ENCODE data around the gene SULT2B1.

Gene SULT2B1

DNA sequence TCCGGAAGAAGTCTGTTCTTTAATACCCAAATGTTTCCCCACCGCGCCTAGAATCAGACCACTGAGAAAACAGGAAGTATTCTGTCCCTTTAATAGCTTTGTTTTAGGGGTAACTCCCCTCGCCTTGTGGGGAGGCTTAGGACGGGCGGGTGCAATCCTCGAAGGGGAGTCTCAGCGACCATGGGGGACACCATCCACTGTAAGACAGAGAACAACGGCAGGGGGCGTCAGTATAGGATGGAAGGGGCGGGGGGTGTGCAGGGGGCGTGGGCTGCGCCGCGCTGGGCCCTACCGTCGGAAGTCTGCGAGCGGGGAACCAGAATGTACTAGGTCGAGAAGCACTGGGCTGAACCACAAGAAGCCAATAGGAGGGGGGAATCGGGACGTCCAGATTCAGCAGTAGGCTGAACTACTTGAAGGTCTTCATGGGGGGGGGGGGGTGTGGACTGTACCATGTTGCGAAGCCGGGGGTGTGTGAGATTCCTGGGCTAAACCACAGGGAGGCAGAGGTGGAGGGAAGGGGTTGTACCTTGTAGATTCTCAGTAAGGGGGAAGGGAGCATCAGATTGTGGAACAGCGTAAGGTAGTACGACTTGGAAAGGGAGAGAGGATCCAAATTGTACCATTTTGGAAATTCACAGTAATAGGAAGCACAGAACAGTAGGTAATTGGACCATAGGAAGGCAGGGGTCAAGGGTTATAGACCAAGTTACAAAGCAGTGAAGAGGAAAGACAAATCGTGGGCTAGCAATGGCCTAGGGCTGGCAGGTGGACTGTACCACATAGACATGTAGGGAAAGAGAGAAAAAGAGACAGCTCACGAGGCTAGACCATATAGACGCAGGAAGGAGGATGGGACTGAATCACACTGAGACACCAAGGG is 86.2 kb downstream of the SULT2B1 start:
- H3K4me3 ChIP-seq (ENCODE audit: low read depth, low read length), result peak overlapping the region; percentile 45
- H3K27me3 ChIP-seq (replicated peaks), result no peaks in the 10 kb centered on the region
- peak overlapping the region; percentile 26 for H3K27ac ChIP-seq
- peak; percentile 83 for DNase-seq
- TF ChIP-seq, protein P1, sequence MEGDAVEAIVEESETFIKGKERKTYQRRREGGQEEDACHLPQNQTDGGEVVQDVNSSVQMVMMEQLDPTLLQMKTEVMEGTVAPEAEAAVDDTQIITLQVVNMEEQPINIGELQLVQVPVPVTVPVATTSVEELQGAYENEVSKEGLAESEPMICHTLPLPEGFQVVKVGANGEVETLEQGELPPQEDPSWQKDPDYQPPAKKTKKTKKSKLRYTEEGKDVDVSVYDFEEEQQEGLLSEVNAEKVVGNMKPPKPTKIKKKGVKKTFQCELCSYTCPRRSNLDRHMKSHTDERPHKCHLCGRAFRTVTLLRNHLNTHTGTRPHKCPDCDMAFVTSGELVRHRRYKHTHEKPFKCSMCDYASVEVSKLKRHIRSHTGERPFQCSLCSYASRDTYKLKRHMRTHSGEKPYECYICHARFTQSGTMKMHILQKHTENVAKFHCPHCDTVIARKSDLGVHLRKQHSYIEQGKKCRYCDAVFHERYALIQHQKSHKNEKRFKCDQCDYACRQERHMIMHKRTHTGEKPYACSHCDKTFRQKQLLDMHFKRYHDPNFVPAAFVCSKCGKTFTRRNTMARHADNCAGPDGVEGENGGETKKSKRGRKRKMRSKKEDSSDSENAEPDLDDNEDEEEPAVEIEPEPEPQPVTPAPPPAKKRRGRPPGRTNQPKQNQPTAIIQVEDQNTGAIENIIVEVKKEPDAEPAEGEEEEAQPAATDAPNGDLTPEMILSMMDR (IDR thresholded peaks at IDR 0.05; ENCODE audit: low read depth, low read length, missing control alignments), result peak; percentile 17
- in situ Hi-C loops (cut with HindIII; ENCODE audit: low pct_ligation_motif_present, low sequenced_read_pairs), result no loop called here
- no peaks in the 10 kb centered on the region for H3K36me3 ChIP-seq (replicated peaks)

DNA sequence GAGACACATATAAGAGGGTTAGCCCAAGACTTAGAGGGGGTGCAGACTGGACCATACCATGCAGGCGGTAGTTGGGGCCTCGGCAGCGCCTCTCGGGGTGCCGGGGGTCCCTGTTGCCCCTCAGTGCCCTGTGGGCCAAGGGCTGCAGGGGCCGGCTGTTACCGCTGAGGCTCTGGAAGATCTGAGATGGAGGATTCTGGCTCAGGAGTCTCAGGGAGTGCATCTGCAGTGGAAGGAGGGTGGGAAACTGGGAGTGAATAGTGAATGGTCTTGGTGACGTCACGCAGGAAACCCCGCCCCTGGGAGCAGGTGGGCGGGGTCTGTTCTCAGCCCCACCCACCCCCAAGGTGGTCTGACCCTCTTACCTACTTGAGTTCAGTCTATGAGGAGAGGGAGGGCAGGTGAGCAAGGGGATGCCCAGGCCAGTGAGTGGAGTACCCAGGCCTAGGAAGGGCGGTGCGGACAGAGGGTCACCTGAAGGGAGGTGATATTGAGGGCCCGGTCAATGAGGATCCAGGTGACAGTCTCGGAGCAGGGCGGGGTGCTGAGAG is 86.9 kb downstream of the SULT2B1 start:
- H3K27me3 ChIP-seq (replicated peaks), result no peaks in the 10 kb centered on the region
- no peak for DNase-seq
- H3K27ac ChIP-seq, result no peak overlapping the region
- H3K4me3 ChIP-seq (ENCODE audit: low read depth, low read length), result no peak overlapping the region
- in situ Hi-C loops (cut with HindIII; ENCODE audit: low pct_ligation_motif_present, low sequenced_read_pairs), result no loop called here
- H3K36me3 ChIP-seq (replicated peaks), result no peaks in the 10 kb centered on the region
- TF ChIP-seq, protein P1 (IDR thresholded peaks at IDR 0.05; ENCODE audit: low read depth, low read length, missing control alignments), result no peak

DNA sequence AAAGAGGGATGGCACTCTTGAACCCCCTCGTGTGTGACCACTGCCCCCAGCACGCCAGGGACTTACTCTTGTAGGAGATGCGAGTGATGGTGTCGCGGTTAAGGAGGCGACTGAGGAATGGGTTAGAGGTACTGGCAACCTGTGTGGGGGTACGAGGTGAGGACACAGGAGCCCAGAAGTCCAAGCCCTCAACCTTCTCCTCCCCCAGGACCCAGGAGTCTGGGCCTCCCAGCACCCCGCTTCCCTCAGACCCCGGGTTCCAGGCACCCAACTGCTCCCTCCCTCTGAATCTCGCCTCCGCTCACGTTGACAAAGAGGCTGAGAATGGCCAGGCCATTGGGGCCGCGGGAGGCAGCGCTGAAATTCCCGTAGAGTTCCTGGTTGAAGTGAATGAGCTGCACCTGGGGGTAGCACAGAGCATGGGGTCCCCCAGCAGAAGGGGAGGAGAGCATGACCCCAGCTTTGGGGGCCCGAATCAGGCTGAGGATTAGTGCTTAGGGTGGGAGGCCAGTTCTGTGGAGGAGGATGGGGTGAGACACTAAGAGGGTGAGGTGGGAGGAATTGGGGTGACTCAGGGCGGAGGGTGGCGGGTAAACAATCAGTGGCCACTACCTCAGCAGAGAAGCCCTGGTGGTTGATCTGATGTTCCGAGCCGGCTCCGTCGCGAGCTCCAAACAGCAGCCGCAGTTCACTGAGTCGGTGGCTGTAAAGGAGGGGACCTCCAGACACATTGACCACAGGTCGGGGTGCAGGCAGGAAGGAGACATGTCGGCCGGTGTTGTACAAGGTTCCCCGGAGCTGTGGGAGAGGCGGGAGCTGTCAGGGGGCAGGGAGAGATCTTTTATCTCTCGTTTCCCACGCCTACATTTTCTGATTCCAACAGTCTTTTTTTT is 87.8 kb downstream of the SULT2B1 start:
- no peaks in the 10 kb centered on the region for H3K27me3 ChIP-seq (replicated peaks)
- no peak overlapping the region for H3K4me3 ChIP-seq (ENCODE audit: low read depth, low read length)
- no peak for DNase-seq
- no peaks in the 10 kb centered on the region for H3K36me3 ChIP-seq (replicated peaks)
- no peak overlapping the region for H3K27ac ChIP-seq
- TF ChIP-seq, protein P1 (IDR thresholded peaks at IDR 0.05; ENCODE audit: low read depth, low read length, missing control alignments), result no peak
- in situ Hi-C loops (cut with HindIII; ENCODE audit: low pct_ligation_motif_present, low sequenced_read_pairs), result no loop called here

DNA sequence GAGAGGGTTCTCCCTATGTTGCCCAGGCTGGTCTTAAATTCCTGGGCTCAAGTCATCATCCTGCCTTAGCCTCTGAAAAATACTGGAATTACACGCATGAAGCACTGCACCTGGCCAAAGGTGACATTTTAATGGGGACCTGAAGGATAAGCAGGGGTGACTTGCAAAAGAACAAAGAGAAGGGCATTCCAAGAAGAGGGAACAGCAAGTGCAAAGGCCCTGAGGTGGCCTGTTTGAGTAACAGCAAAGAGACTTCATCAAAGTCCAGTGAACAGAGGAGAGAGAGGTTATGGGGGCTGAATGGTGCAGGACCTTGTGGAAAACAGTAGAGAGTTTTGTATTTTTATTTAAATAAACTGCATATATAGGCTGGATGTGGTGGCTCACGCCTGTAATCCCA is 89.9 kb downstream of the SULT2B1 start:
- H3K27ac ChIP-seq, result no peak overlapping the region
- no peak overlapping the region for H3K4me3 ChIP-seq (ENCODE audit: low read depth, low read length)
- TF ChIP-seq, protein P1 (IDR thresholded peaks at IDR 0.05; ENCODE audit: low read depth, low read length, missing control alignments), result no peak
- no peaks in the 10 kb centered on the region for H3K27me3 ChIP-seq (replicated peaks)
- H3K36me3 ChIP-seq (replicated peaks), result no peaks in the 10 kb centered on the region
- in situ Hi-C loops (cut with HindIII; ENCODE audit: low pct_ligation_motif_present, low sequenced_read_pairs), result no loop called here
- no peak for DNase-seq

DNA sequence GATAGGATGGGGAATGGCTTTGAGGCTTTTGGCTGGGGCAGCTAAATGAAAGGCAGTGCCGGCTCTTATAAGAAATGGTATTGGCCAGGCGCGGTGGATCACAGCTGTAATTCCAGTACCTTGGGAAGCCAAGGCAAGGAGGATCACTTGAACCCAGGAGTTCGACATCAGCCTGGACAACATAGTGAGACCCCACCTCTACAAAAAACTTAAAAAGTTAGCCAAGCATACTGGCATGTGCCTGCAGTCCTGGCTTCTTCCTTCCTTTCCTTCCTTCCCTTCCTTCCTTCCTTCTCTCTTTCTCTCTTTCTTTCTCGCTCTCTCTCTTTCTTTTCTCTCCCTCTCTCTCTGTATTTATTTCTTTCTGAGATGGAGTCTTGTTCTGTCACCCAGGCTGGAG is 90.9 kb downstream of the SULT2B1 start:
- Histone ChIP-seq H3K36me3 (replicated peaks) (no peaks in the 10 kb centered on the region), H3K27ac (no peak overlapping the region), H3K4me3 (ENCODE audit: low read depth, low read length) (no peak overlapping the region), H3K27me3 (replicated peaks) (no peaks in the 10 kb centered on the region)
- in situ Hi-C loops (cut with HindIII; ENCODE audit: low pct_ligation_motif_present, low sequenced_read_pairs), result no loop called here
- TF ChIP-seq, protein P1 (IDR thresholded peaks at IDR 0.05; ENCODE audit: low read depth, low read length, missing control alignments), result no peak
- no peak for DNase-seq
